Cardiac septum (tissue), 1 donor: ENCODE results near the gene IRAK1BP1. TPM values are rescaled to one million over a fixed set of nuclear protein-coding genes. Genes with fewer than 3 reads are reported as not detected.
"Not testable (repeated sequence)": the region's sequence is repeated elsewhere in the genome, so short reads cannot be mapped to it uniquely, and the experiment has no call there.

Experiments
- DNase-seq: peaks from one replicate; pipeline ENCODE4 v3.0.0-alpha.2; 2020; ENCODE audit warnings: low spot score
- intact Hi-C: fragments of 100-400 bp; cut with DNase I; formaldehyde crosslinking; loops from one replicate; pipeline ENCODE4 v1.14.0; 2022
- long read RNA-seq: library from polyadenylated mRNA; unstranded; transcript quantifications from one replicate; pipeline ENCODE4 v2.0.0, GENCODE V29; 2021
- total RNA-seq: library from RNA; stranded (reverse); fragmentation: NEBNext Ultra II Directional; extraction: Animal tissue kit (Norgen Biotek cat#: 25700); gene quantifications from one replicate; pipeline ENCODE4 v1.2.1, GENCODE V29; 2021
- donor health status: DM: no; HTN: no; CAD: no.

Gene IRAK1BP1
- 2.1 TPM for total RNA-seq
- long read RNA-seq, full-length matches to known transcripts, result 1 of 4 reads
- long read RNA-seq, partial matches to known transcripts, result 0 of 4 reads
- long read RNA-seq, other reads (novel, unspliced or antisense), result 3 of 4 reads

DNA sequence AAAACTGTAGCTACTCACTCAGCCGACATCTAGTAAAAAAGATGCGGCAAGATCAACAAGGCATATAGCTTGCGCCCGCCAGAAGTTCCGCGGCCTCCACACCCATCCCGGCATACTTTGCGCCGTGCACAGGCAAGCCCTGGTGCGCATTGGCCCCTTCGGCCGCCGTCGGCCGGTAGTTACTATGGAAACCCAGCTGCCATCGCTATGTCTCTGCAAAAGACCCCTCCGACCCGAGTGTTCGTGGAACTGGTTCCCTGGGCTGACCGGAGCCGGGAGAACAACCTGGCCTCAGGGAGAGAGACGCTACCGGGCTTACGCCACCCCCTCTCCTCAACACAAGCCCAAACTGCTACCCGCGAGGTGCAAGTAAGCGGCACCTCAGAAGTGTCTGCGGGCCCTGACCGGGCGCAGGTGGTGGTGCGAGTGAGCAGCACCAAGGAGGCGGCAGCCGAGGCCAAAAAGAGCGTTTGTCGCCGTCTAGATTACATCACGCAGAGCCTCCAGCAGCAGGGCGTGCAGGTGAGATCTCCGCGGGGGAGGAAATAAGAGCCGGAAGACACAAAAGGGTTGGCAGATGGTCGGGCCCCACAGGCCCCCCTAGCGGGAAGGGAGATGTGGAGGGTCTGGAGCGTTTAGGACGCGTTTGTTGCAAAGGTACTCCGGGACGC is at the start of gene IRAK1BP1:
Gene IRAK1BP1 (plus strand): TSS at position 182 of the 671 bp plus-strand sequence. CDS start 26 bp downstream, at position 208.
- intact Hi-C loops, result loop anchor here (2.0 kb wide), 1 partner anchor 211 kb away; the partner anchor contains the start of gene PHIP
- peak; percentile 92 for DNase-seq

GRCh38 chr6:78824045-78824444 is 43.3 kb upstream of the IRAK1BP1 start:
- no peak for DNase-seq
- intact Hi-C loops, result no loop called here

DNA sequence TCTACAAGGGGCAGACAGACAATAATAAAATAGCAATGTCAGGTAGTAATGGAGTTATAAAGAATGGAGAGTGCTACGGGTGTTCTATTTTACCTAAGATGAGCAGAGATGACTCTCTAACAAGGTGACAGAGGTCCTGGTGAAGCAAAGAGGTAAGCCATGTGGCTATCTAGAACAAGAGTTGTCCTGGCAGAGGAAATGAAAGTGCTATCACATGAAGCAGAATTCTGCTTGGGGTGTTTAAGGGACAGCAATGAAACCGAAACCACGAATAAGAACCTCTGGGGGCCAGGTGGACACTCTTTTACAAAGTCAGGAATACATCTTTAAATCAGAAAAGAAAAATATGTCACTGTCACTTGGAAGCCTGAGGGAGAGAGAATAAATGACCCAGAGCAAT is 37.9 kb upstream of the IRAK1BP1 start:
- no peak for DNase-seq
- intact Hi-C loops, result no loop called here

DNA sequence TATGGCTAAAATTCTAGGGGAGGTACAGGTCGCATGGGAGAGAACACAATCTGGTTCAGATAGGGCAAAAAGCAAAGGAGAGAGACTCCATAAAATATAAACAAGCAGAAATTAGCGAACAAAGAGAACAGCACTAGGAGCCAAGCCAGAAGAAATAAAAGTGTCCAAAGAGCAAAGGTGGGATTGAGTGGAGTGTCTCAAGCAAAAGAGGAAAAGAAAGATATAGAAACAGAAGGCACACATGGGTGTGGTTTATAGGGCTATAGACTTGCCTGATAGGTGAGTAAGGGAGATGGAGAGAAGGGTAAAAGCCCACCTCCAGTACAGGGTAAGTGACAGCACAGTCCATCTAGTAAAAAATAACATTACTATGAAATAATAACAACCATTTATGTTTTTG is 36.5 kb upstream of the IRAK1BP1 start:
- intact Hi-C loops, result no loop called here
- no peak for DNase-seq

GRCh38 chr6:78831492-78831891 is 35.9 kb upstream of the IRAK1BP1 start:
- intact Hi-C loops, result no loop called here
- no peak for DNase-seq

GRCh38 chr6:78832091-78832808 is 35.1 kb upstream of the IRAK1BP1 start:
- intact Hi-C loops, result no loop called here
- no peak for DNase-seq

DNA sequence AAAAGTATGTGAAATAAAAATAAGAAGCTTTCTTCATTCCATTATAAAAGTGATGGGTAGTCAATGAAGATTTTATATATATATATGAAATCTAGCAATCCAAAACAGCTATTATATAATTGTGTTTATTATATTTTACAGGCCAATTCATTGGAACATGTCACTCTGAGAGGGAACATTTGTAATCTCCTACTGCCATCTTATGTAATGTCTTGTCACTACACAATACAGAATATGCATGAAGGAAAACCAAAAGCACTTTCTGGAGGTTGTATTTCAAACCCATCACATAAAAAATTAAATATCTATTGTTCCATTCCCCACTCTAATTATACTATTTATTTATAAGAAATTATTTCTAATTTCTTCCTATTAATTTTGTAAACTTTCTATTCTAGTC is 31.5 kb upstream of the IRAK1BP1 start:
- intact Hi-C loops, result no loop called here
- no peak for DNase-seq

- intact Hi-C loops, result no loop called here
- DNase-seq, result no peak
These were observed 30.8 kb upstream of the IRAK1BP1 start for GRCh38 chr6:78836598-78836997.

DNA sequence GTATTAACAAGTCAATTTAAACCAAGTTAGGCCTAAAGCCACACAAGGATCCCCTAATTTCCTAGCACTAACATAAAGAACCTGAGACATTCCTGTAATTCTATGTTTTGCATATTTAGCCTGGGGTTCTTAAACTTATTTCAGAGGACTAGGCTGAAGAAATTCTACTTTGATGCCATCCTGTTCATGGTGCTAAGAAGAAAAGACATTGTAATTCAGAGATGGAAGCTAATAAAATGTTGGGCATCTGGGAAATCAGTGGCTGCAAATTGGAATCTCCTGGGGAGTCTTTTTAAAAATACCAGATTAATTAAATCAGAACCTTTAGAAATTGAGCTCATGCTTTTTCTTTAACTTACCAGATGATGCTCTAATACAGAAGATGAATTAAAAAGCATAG is 26.2 kb upstream of the IRAK1BP1 start:
- intact Hi-C loops, result no loop called here
- no peak for DNase-seq

DNA sequence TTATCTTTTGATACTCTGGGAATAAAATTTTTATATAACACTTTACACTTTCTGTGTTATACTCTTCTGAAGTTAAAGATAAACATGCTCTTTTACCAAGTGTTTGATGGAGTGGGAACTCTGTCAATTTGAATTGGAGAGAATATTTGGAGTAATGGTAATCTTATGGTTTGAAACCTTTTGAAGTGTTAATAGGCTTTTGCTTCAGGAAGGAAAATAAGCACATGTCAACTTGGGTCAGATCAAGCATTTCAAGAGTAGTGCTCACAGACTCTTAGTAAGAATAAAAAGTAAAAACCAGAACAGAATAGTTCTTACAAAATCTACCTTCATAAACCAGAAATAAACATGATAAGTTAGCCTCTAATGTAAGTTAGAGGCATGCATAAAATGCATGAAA is 24.4 kb upstream of the IRAK1BP1 start:
- DNase-seq, result no peak
- intact Hi-C loops, result no loop called here

GRCh38 chr6:78844899-78845298 is 22.5 kb upstream of the IRAK1BP1 start:
- intact Hi-C loops, result no loop called here

DNA sequence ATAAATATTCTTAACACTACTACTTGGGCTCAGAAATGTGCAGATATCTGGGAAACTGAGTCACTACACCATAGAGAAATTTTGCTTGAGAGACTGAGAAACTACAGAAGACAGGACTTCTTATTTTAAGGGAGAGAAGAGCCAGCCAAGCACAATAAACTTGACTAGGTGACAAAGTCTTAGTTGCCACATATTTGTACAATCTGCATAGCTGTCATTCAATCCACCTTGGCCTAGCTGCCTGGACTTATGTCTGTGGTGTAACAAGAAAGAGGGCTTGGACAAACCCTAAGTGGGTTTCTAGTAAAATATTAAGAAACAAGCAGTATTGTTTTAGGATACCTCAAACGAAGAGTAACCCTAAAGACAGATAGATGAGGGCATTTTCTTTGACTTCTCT is 21.8 kb upstream of the IRAK1BP1 start:
- intact Hi-C loops, result no loop called here
- no peak for DNase-seq

More at GRCh38 chr6:78844899-78845298, 22.5 kb upstream of the IRAK1BP1 start:
- no peak for DNase-seq

DNA sequence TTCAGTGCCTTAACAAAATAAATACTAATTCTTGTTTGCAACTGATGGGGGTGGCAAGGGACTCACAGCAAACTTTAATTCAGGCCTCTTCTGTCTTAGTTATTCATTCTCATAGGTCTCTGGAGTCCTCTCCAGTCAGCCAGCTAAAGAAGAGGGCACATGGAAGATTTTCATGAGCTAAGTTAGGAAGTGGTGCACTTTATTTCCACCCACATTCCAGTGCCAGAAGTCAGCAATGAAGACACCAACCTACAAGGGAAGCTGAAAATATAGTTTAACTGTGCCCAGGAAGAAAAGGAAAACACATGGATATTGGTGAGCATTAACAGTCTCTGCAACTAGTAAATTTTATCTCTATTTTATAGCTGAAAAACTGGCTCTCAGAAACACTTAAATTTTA is 16.7 kb upstream of the IRAK1BP1 start:
- intact Hi-C loops, result no loop called here

GRCh38 chr6:78851156-78851555 is 16.2 kb upstream of the IRAK1BP1 start:
- intact Hi-C loops, result no loop called here
- DNase-seq, result no peak

More for the DNA sequence above, 16.7 kb upstream of the IRAK1BP1 start:
- no peak for DNase-seq

GRCh38 chr6:78854546-78854945 is 12.8 kb upstream of the IRAK1BP1 start:
- intact Hi-C loops, result no loop called here
- DNase-seq, result no peak

GRCh38 chr6:78858339-78858938 is 8.9 kb upstream of the IRAK1BP1 start:
- DNase-seq, intact Hi-C loops: not testable (repeated sequence)

GRCh38 chr6:78861509-78861908 is 5.8 kb upstream of the IRAK1BP1 start:
- intact Hi-C loops, result no loop called here
- DNase-seq, result no peak

- DNase-seq, result no peak
- intact Hi-C loops, result no loop called here
These were observed 3.8 kb upstream of the IRAK1BP1 start for GRCh38 chr6:78863576-78863975.

DNA sequence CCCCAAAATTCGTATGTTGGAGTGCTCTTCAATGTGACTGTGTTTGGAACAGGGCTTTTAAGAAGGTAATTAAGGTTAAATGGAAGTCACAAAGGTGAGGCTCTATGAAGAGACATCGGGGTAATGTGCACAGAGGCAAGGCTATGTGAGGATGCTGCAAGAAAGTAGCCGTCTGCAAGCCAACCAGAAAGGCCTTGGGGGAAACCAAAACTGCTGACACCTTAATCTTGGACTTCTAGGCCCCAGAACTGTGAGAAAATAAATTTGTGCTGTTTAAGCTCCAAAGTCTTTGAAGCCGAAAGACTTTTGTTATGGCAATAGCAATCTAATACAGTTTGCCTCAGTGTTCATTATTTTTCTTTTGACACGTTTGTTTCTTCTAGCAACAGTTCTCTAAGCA is 2.4 kb upstream of the IRAK1BP1 start:
- intact Hi-C loops, result no loop called here
- no peak for DNase-seq

DNA sequence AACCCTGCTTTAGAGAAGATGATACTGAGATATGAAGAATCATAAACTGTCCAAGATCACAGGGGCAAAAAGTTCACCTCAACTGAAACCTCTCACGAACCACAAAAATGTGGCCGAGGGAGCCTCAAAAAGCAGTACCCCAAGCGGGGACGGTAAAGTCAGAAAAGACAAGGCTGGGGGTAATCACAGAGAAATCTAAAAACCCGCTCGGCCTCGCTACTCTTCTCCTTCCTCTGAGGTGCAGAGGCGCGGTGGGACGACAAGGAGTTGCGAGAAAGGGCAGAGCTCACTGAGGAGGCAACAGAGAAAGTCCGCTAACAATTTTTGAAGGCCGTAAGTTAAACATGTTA is 356 bp upstream of the IRAK1BP1 start:
- intact Hi-C loops, result loop anchor here (2.0 kb wide), 1 partner anchor 212 kb away; the partner anchor contains the start of gene PHIP
- no peak for DNase-seq

DNA sequence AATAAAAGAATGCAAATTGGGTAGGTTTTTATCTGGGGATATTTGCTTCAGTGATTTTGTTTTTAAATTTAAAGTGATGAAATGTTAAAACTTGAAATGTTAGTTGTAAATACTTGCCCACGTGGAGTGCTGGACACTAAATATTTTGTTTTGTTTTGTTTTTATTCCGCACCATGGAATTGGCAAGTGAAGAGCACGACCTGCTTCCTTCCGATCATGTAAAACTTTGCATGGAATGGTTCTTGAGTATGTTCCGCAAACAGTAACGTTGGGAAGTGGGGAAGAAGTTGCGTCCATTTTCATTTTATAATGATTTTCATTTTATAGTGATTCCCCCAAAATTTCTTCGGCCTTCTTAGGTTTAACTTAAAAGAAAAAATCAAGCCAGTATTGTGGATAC is 765 bp downstream of the IRAK1BP1 start:
- intact Hi-C loops, result no loop called here
- no peak for DNase-seq
